OCI-LY1 (cell line): ENCODE results near the gene CHCHD4.

Source experiments
- H2AFZ ChIP-seq: fragments of 200-600 bp; sonication (generic), shearing (Covaris generic); 2 replicates; pipeline ENCODE4 v1.6.0; 2014; ENCODE audit warnings: antibody characterized with exemption, mild to moderate bottlenecking, low read length
- H3F3A ChIP-seq: fragments of 200-600 bp; sonication (generic), shearing (Covaris generic); 2 replicates; pipeline ENCODE4 v1.6.0; 2014; ENCODE audit warnings: mild to moderate bottlenecking, antibody characterized with exemption, low read length, moderate library complexity; ENCODE audit not compliant: insufficient read depth
- H3K27ac ChIP-seq: fragments of 200-600 bp; sonication (generic); 2 replicates; pipeline ENCODE4 v1.5.1; 2014; ENCODE audit warnings: low read length, mixed run types, mild to moderate bottlenecking, low read depth; ENCODE audit not compliant: poor library complexity, severe bottlenecking
- H3K27me3 ChIP-seq: fragments of 200-600 bp; sonication (generic); 2 replicates; pipeline ENCODE4 v1.6.0; 2014; ENCODE audit warnings: antibody characterized with exemption, mild to moderate bottlenecking, low read length, moderate library complexity; ENCODE audit not compliant: insufficient read depth
- H3K36me3 ChIP-seq: fragments of 200-600 bp; sonication (generic); 2 replicates; pipeline ENCODE4 v1.6.1; 2014; ENCODE audit warnings: mild to moderate bottlenecking, antibody characterized with exemption, low read length, moderate library complexity, mixed read lengths; ENCODE audit not compliant: insufficient read depth
- H3K4me1 ChIP-seq: fragments of 200-600 bp; sonication (generic); 2 replicates; pipeline ENCODE4 v1.5.1; 2014; ENCODE audit warnings: mild to moderate bottlenecking, low read length, moderate library complexity; ENCODE audit not compliant: insufficient read depth, severe bottlenecking
- H3K4me2 ChIP-seq: fragments of 200-600 bp; sonication (generic), shearing (Covaris generic); 2 replicates; pipeline ENCODE4 v1.6.1; 2014; ENCODE audit warnings: low read length
- H3K4me3 ChIP-seq: fragments of 200-600 bp; sonication (generic); 2 replicates; pipeline ENCODE4 v1.5.1; 2014; ENCODE audit warnings: low read length, low read depth, mild to moderate bottlenecking, mixed read lengths; ENCODE audit not compliant: poor library complexity, severe bottlenecking
- H3K79me2 ChIP-seq: fragments of 200-600 bp; shearing (Covaris generic); 2 replicates; pipeline ENCODE4 v1.6.1; 2016; ENCODE audit warnings: mixed run types, low read length, mixed read lengths; ENCODE audit not compliant: insufficient read depth
- H3K9ac ChIP-seq: fragments of 200-600 bp; sonication (generic), shearing (Covaris generic); 2 replicates; pipeline ENCODE4 v1.6.1; 2014; ENCODE audit warnings: mild to moderate bottlenecking, low read length, mixed read lengths
- H3K9me2 ChIP-seq: fragments of 200-600 bp; sonication (generic), shearing (Covaris generic); 2 replicates; pipeline ENCODE4 v1.6.1; 2014; ENCODE audit warnings: low read depth, mild to moderate bottlenecking, low read length, mixed read lengths
- H3K9me3 ChIP-seq: fragments of 200-600 bp; shearing (Covaris generic); 2 replicates; pipeline ENCODE4 v1.6.1; 2014; ENCODE audit warnings: low read length, mixed read lengths
- H4K20me1 ChIP-seq: fragments of 200-600 bp; sonication (generic), shearing (Covaris generic); 2 replicates; pipeline ENCODE4 v1.6.0; 2016; ENCODE audit warnings: mild to moderate bottlenecking, low read length; ENCODE audit not compliant: insufficient read depth
- CTCF ChIP-seq: fragments of 200-600 bp; sonication (generic), shearing (Covaris generic); IDR thresholded peaks from 2 replicates; pipeline ENCODE4 v1.5.1; 2017; ENCODE audit warnings: mild to moderate bottlenecking, antibody characterized with exemption, low read length, moderate library complexity, mixed read lengths
- EZH2 ChIP-seq: fragments of 200-600 bp; sonication (generic), shearing (Covaris generic); IDR thresholded peaks from 2 replicates; pipeline ENCODE4 v1.8.0; 2017; ENCODE audit warnings: borderline replicate concordance, mixed run types, mild to moderate bottlenecking, antibody characterized with exemption, low read length, moderate library complexity, mixed read lengths

CHCHD4 gene

GRCh38 chr3:14063152-14063551 lies 61.5 kb downstream of the CHCHD4 start:
- Histone ChIP-seq H3K36me3 (no peaks in the 10 kb centered on the region), H3K4me1 (no peaks in the 10 kb centered on the region), H3K4me3 (no peak overlapping the region), H4K20me1 (no peaks in the 10 kb centered on the region), H3K9me2 (no peaks in the 10 kb centered on the region), H3K27me3 (no peaks in the 10 kb centered on the region), H3K9ac (no peak overlapping the region), H3K9me3 (no peaks in the 10 kb centered on the region), H3F3A (no peaks in the 10 kb centered on the region), H2AFZ (no peak overlapping the region), H3K4me2 (no peak overlapping the region), H3K79me2 (no peaks in the 10 kb centered on the region), H3K27ac (no peak overlapping the region)
- TF ChIP-seq EZH2 (no peak), CTCF (no peak)
